ENCODE data around the gene PRRT1.

- TF ChIP-seq REST (IDR thresholded peaks at IDR 0.05; ENCODE audit: insufficient read depth in 1 of 2, low read depth in 2 of 2, low read length in 2 of 2) (no peak), POLR2AphosphoS5 (IDR thresholded peaks at IDR 0.05; ENCODE audit: low read depth, low read length) (no peak)
Observed at GRCh38 chr6:32198345-32198696, 46.6 kb upstream of the PRRT1 start.
